ENCODE results near the gene CRYBA2. TPM values are rescaled to one million over a fixed set of nuclear protein-coding genes. Genes with fewer than 3 reads are reported as not detected.
A peak's percentile ranks its signal among the peaks of the same experiment; 100 is the strongest.

The CRYBA2 gene
- total and polyA plus RNA-seq, 9 of the 15 experiments (the other 6 are each of a cell fraction or from before 2014, with no cell fraction given): 0.11 to 1.8 (median 0.62) TPM; not detected in 5

GRCh38 chr2:218959141-218959731 is 34.0 kb downstream of the CRYBA2 start, which contains the start of gene CDK5R2 (continued):
- TF ChIP-seq NFYB (IDR thresholded peaks at IDR 0.05; ENCODE audit: extremely low read depth, insufficient read length) (peak; percentile 27), CXXC5 (CRISPR knock-in tag; IDR thresholded peaks at IDR 0.05) (peak; percentile 35; the same call in 1 of the 2 replicates), ID3 (CRISPR knock-in tag; IDR thresholded peaks at IDR 0.05) (no peak), ID3 (tag; IDR thresholded peaks at IDR 0.05) (no peak), ZNF282 (CRISPR knock-in tag; IDR thresholded peaks at IDR 0.05) (no peak), CSDE1 (IDR thresholded peaks at IDR 0.05) (no peak)

GRCh38 chr2:218958276-218958675 is 34.9 kb downstream of the CRYBA2 start:
- FAIRE-seq (no peak), DNase-seq (ENCODE audit: extremely low read depth in 1 of 4, low spot score in 3 of 4) (no peak), ATAC-seq (no peak)
- ChIA-PET CTCF (ENCODE audit: low intra/inter-chr PET ratio) (no interaction called here), POLR2A (no interaction called here)
- WGBS (ENCODE audit: insufficient coverage, low coverage, missing lambda C conversion rate): 0% methylated on average over 1 of the region's 1 CpG
- H3K36me3 ChIP-seq (ENCODE audit: control insufficient read depth, insufficient read depth, low read length): no peaks in the 10 kb centered on the region
- H3K27me3 ChIP-seq (ENCODE audit: control insufficient read depth in 2 of 2, insufficient read depth in 2 of 2, low read length in 2 of 2): peaks cover 7 to 29% of the 10 kb centered on the region in 2 experiments; a peak in 4 of 5 replicates
- H3K4me3 ChIP-seq: no peak overlapping the region
- BruUV-seq (replicated peaks): no TSS peak
- no peak overlapping the region for H3K4me2 ChIP-seq (ENCODE audit: insufficient read depth, low read length)
- no peak overlapping the region for H2AFZ ChIP-seq (ENCODE audit: low read depth, low read length)
- no peak overlapping the region for H3K27ac ChIP-seq (ENCODE audit: extremely low read depth, low read depth, low read length)
- H3K9me3 ChIP-seq (replicated peaks; ENCODE audit: control insufficient read depth, insufficient read depth, low read depth, low read length): no peaks in the 10 kb centered on the region
- H3K4me1 ChIP-seq (replicated peaks in 1 of 2; ENCODE audit: control insufficient read depth in 2 of 2, insufficient read depth in 2 of 2, low read length in 2 of 2): peaks cover 0 to 34% of the 10 kb centered on the region in 2 experiments; a peak in 2 of 5 replicates
- H3K9me1 ChIP-seq (ENCODE audit: control insufficient read depth, insufficient read depth, low read length): no peaks in the 10 kb centered on the region
- in situ Hi-C loops (cut with MboI): no loop called here
- intact Hi-C loops (cut with micrococcal nuclease): no loop called here
- no peaks in the 10 kb centered on the region for H4K20me1 ChIP-seq (replicated peaks; ENCODE audit: control insufficient read depth, insufficient read depth, low read length)
- H3K79me2 ChIP-seq (ENCODE audit: control insufficient read depth, insufficient read depth, low read length): no peaks in the 10 kb centered on the region
- no peak overlapping the region for H3K9ac ChIP-seq (ENCODE audit: insufficient read depth in 1 of 2, low read depth in 2 of 2, low read length in 2 of 2)
- TF ChIP-seq CC2D1A (IDR thresholded peaks at IDR 0.05) (no peak), TEAD2 (tag; IDR thresholded peaks at IDR 0.05) (no peak), CUX1 (CRISPR knock-in tag; IDR thresholded peaks at IDR 0.05) (no peak), OTX1 (CRISPR knock-in tag; IDR thresholded peaks at IDR 0.05) (no peak), TCF15 (CRISPR knock-in tag; IDR thresholded peaks at IDR 0.05) (no peak), GTF3C2 (IDR thresholded peaks at IDR 0.05; ENCODE audit: borderline replicate concordance, extremely low read depth, insufficient read length) (no peak)

All from K562 (cell line).